ENCODE results near the gene EMILIN3. TPM values are rescaled to one million over a fixed set of nuclear protein-coding genes. Genes with fewer than 3 reads are reported as not detected.

EMILIN3 gene
- total RNA-seq, 1 experiment from 2014 or later = not detected

DNA sequence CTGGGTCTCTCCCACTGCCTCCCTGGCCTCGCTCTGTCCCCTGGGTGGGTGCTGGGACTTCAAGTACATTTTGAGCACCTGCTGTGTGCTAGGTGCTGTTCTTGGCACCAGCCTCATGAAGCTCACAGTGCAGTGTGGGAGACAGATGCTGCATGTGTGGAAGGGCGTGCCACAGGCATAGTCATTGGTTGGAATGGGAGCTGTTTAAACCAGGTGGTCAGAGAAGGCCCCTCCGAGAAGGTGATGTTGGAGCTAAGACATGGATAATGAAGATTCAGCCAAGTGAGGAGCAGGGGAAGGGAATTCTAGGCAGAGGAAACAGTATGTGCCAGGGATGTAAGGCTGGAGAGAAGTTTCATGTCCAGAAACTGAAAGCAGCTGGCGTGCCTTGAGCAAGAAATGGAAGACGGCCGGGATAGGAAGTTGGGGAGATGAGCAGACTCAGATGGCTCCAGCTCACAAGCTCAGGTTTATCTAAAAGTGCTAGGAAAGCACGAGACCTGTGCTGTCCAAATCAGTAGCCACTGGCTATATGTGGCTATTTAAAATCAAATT is 16.1 kb downstream of the EMILIN3 start:
- H4K20me1 ChIP-seq (ENCODE audit: insufficient read depth) = no peaks in the 10 kb centered on the region
- no peak overlapping the region for H3K4me2 ChIP-seq (ENCODE audit: low read length)
- ATAC-seq (no peak), DNase-seq (ENCODE audit: low read depth, low spot score) (no peak)
- no peak overlapping the region for H3K4me3 ChIP-seq (replicated peaks in 1 of 2; ENCODE audit: low read depth in 1 of 2, low read length in 2 of 2)
- H3K27me3 ChIP-seq (ENCODE audit: insufficient read depth, low read length) = no peaks in the 10 kb centered on the region
- BruUV-seq (replicated peaks) = no TSS peak
- H3K9me2 ChIP-seq (ENCODE audit: insufficient read depth) = no peaks in the 10 kb centered on the region
- intact Hi-C loops (cut with micrococcal nuclease) = no loop called here
- H3K27ac ChIP-seq (ENCODE audit: low read depth, low read length) = no peak overlapping the region
- CTCF ChIA-PET = no interaction called here
- H3K9me3 ChIP-seq (ENCODE audit: control insufficient read depth in 1 of 2, insufficient read depth in 1 of 2, low read depth in 1 of 2, low read length in 2 of 2) = no peaks in the 10 kb centered on the region
- H3K36me3 ChIP-seq (ENCODE audit: control insufficient read depth in 1 of 2, insufficient read depth in 2 of 2, low read length in 2 of 2) = peaks cover 0 to 2% of the 10 kb centered on the region in 2 experiments; a peak in 1 of 4 replicates
- no peak overlapping the region for H3K9ac ChIP-seq (ENCODE audit: low read length)
- POLR2A ChIA-PET = no interaction called here
- no peak overlapping the region for H2AFZ ChIP-seq (ENCODE audit: low read depth, low read length, poor library complexity, severe bottlenecking)
- TF ChIP-seq POLR2A (IDR thresholded peaks at IDR 0.05; ENCODE audit: borderline replicate concordance, extremely low read depth, insufficient read depth, insufficient read length) = no peak
- TF ChIP-seq, protein P1, sequence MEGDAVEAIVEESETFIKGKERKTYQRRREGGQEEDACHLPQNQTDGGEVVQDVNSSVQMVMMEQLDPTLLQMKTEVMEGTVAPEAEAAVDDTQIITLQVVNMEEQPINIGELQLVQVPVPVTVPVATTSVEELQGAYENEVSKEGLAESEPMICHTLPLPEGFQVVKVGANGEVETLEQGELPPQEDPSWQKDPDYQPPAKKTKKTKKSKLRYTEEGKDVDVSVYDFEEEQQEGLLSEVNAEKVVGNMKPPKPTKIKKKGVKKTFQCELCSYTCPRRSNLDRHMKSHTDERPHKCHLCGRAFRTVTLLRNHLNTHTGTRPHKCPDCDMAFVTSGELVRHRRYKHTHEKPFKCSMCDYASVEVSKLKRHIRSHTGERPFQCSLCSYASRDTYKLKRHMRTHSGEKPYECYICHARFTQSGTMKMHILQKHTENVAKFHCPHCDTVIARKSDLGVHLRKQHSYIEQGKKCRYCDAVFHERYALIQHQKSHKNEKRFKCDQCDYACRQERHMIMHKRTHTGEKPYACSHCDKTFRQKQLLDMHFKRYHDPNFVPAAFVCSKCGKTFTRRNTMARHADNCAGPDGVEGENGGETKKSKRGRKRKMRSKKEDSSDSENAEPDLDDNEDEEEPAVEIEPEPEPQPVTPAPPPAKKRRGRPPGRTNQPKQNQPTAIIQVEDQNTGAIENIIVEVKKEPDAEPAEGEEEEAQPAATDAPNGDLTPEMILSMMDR (IDR thresholded peaks at IDR 0.05 in 2 of 3, conservative IDR thresholded peaks at IDR 0.05 in 1 of 3; ENCODE audit: borderline replicate concordance in 1 of 3, insufficient read depth in 1 of 3, low read depth in 2 of 3, low read length in 2 of 3) = no peak
- TF ChIP-seq SRF (IDR thresholded peaks at IDR 0.05; ENCODE audit: low read depth) = no peak
- no peak for TF ChIP-seq EGR1 (IDR thresholded peaks at IDR 0.05; ENCODE audit: low read depth)
- no peak for TF ChIP-seq MAX (IDR thresholded peaks at IDR 0.05)
- TF ChIP-seq ZNF274 (IDR thresholded peaks at IDR 0.05; ENCODE audit: low read depth, low read length) = no peak
- TF ChIP-seq RAD21 (IDR thresholded peaks at IDR 0.05; ENCODE audit: low read depth) = no peak
- TF ChIP-seq FOSL1 (IDR thresholded peaks at IDR 0.05; ENCODE audit: low read depth) = no peak
- TF ChIP-seq, protein P2, sequence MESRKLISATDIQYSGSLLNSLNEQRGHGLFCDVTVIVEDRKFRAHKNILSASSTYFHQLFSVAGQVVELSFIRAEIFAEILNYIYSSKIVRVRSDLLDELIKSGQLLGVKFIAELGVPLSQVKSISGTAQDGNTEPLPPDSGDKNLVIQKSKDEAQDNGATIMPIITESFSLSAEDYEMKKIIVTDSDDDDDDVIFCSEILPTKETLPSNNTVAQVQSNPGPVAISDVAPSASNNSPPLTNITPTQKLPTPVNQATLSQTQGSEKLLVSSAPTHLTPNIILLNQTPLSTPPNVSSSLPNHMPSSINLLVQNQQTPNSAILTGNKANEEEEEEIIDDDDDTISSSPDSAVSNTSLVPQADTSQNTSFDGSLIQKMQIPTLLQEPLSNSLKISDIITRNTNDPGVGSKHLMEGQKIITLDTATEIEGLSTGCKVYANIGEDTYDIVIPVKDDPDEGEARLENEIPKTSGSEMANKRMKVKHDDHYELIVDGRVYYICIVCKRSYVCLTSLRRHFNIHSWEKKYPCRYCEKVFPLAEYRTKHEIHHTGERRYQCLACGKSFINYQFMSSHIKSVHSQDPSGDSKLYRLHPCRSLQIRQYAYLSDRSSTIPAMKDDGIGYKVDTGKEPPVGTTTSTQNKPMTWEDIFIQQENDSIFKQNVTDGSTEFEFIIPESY (IDR thresholded peaks at IDR 0.05; ENCODE audit: extremely low read depth, insufficient replicate concordance, low read length) = no peak
- H3K79me2 ChIP-seq (ENCODE audit: insufficient read depth, low read length) = no peaks in the 10 kb centered on the region
- RAD21 ChIA-PET (ENCODE audit: low non-redundant PET in 1 of 2, low total read pairs in 2 of 2, uncharacterized antibody in 2 of 2, unreplicated experiment in 2 of 2) = interaction anchor here in 1 of 2 experiments (0.7 kb wide), 1 partner anchor 178 kb away, joined by 3 read pairs; no protein-coding TSS in a partner anchor
- H3K4me1 ChIP-seq (ENCODE audit: control insufficient read depth in 1 of 2, insufficient read depth in 2 of 2, low read length in 2 of 2) = no peaks in the 10 kb centered on the region
